ENCODE measurements around the gene PSMB3. TPM values are rescaled to one million over a fixed set of nuclear protein-coding genes. Genes with fewer than 3 reads are reported as not detected.

Gene PSMB3
- total RNA-seq, 1 donor from 2014 or later: 128 TPM

- no peak overlapping the region for H3K27ac ChIP-seq
- H3K4me1 ChIP-seq: peaks cover 32% of the 10 kb centered on the region
- no peak for TF ChIP-seq CTCF (IDR thresholded peaks at IDR 0.05)
- peaks cover 76% of the 10 kb centered on the region for H3K36me3 ChIP-seq
- no peak for ATAC-seq
- no peak overlapping the region for H3K4me3 ChIP-seq
- no peaks in the 10 kb centered on the region for H3K27me3 ChIP-seq (ENCODE audit: low read depth)
- no peak for DNase-seq
- intact Hi-C loops (cut with DNase I): no loop called here
- H3K9me3 ChIP-seq: no peaks in the 10 kb centered on the region
These were observed 42.5 kb upstream of the PSMB3 start for GRCh38 chr17:38709864-38710603.

GRCh38 chr17:38710604-38710962 is 42.0 kb upstream of the PSMB3 start:
- Histone ChIP-seq H3K4me3 (no peak overlapping the region), H3K36me3 (peaks cover 81% of the 10 kb centered on the region), H3K9me3 (no peaks in the 10 kb centered on the region), H3K4me1 (peaks cover 32% of the 10 kb centered on the region), H3K27me3 (ENCODE audit: low read depth) (no peaks in the 10 kb centered on the region), H3K27ac (no peak overlapping the region)
- no peak for TF ChIP-seq CTCF (IDR thresholded peaks at IDR 0.05)
- intact Hi-C loops (cut with DNase I): no loop called here
- DNase-seq: no peak
- no peak for ATAC-seq

- H3K27ac ChIP-seq: no peak overlapping the region
- no peak for DNase-seq
- H3K9me3 ChIP-seq: no peaks in the 10 kb centered on the region
- TF ChIP-seq CTCF (IDR thresholded peaks at IDR 0.05): no peak
- peaks cover 32% of the 10 kb centered on the region for H3K4me1 ChIP-seq
- intact Hi-C loops (cut with DNase I): no loop called here
- no peak for ATAC-seq
- H3K4me3 ChIP-seq: no peak overlapping the region
- peaks cover 85% of the 10 kb centered on the region for H3K36me3 ChIP-seq
- no peaks in the 10 kb centered on the region for H3K27me3 ChIP-seq (ENCODE audit: low read depth)
These were observed 41.6 kb upstream of the PSMB3 start for GRCh38 chr17:38710985-38711384.

- Histone ChIP-seq H3K27ac (no peak overlapping the region), H3K36me3 (peaks cover 95% of the 10 kb centered on the region), H3K4me3 (no peak overlapping the region), H3K27me3 (ENCODE audit: low read depth) (no peaks in the 10 kb centered on the region), H3K9me3 (no peaks in the 10 kb centered on the region), H3K4me1 (peaks cover 22% of the 10 kb centered on the region)
- no peak for TF ChIP-seq CTCF (IDR thresholded peaks at IDR 0.05)
- intact Hi-C loops (cut with DNase I): no loop called here
- ATAC-seq (no peak), DNase-seq (no peak)
These were observed 40.6 kb upstream of the PSMB3 start for GRCh38 chr17:38711792-38712571.

- no peak overlapping the region for H3K4me3 ChIP-seq
- H3K27me3 ChIP-seq (ENCODE audit: low read depth): no peaks in the 10 kb centered on the region
- peaks cover 15% of the 10 kb centered on the region for H3K4me1 ChIP-seq
- no peaks in the 10 kb centered on the region for H3K9me3 ChIP-seq
- no peak for TF ChIP-seq CTCF (IDR thresholded peaks at IDR 0.05)
- peaks cover 98% of the 10 kb centered on the region for H3K36me3 ChIP-seq
- no peak overlapping the region for H3K27ac ChIP-seq
- ATAC-seq: no peak
- DNase-seq: no peak
- intact Hi-C loops (cut with DNase I): no loop called here
These were observed 39.9 kb upstream of the PSMB3 start for GRCh38 chr17:38712593-38712992.

Data from lower lobe of right lung (tissue), 2 donors.